Stimulated activated CD8-positive, alpha-beta memory T cell treated with anti-CD3 and anti-CD28 coated beads, Interleukin-15, amount 100 ng/mL, for 24 hours (primary cell): ENCODE measurements around the gene GCH1.

Source experiments
- DNase-seq: peaks from one replicate; pipeline ENCODE4 v3.0.0-alpha.2; 2020; ENCODE audit warnings: low read depth

GCH1 gene

DNA sequence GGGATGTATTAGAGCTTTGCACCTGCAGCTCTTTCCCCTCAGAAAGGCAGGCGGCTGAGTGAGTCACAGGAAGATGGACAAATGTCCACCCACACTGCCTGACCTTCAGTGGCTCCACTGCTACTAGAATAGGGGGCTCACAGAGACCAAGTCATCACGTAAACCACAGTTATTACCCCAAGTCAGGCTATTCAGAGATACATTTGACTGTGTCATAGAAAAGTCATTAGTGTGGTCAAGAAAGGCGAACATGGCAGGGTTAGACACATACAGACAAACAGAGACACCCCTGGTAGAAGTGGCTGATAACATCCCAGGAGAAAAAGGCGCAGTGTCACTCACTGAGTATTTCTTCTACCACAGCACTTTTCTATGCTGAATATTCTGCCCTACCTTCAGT is 36.0 kb downstream of the GCH1 start:
- DNase-seq: no peak

- no peak for DNase-seq
These were observed 38.1 kb downstream of the GCH1 start for GRCh38 chr14:54864526-54864925.

GRCh38 chr14:54857830-54858269 is 44.8 kb downstream of the GCH1 start:
- no peak for DNase-seq

DNA sequence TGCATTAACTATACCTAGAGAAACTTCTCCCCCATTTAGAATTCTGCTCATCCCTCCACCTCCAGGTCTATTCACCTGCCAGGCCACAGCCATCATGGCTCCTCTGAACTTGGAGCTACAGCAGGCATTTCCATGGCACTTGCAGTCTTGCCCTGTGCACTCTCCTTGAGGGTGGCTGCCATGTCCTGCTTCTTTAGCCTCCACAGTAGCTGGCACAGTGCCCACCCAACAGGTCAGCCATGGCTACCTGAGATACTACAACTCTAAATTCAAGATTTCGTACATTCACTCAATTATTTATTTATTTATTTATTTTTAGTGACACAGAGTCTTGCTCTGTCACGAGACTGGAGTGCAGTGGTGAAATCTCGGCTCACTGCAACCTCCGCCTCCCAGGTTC is 46.5 kb downstream of the GCH1 start:
- DNase-seq: no peak

DNA sequence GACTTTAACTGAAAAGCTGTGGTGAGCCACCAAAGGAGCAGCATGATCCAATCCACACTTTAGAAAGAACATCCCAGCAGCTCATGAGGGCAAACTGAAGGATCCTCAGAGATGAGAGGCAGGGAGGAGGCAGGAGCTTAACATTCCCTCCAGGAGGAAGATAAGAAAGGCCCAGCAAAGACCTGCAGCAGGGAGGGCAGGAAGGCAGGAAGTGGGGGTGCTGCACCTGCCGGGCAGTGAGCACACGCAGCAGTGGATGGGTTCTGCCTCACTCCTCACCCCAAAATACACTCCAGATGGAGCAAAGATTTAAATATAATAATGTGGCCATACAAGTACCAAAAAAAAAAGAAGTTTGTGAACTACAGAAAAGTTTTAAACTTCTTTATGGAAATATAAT is 48.4 kb downstream of the GCH1 start:
- no peak for DNase-seq

DNA sequence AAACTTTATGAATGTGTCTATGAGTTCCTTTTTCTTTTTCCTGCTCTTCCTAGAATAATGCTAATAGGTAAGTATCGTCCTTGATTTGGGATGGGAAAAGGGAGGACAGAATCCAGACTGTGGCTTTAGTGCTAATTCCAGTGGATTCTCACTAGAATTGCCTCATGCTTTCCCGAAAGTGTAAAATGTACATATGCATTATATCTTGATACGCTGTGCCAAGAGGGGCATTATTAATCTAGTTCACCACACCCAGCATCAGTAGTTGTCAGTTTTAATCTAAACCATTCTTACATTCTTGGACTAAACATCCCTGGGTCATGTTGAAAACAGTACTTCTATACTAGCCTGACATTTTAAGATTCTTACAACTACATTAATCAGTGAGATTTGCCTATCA is 49.3 kb downstream of the GCH1 start:
- no peak for DNase-seq

DNA sequence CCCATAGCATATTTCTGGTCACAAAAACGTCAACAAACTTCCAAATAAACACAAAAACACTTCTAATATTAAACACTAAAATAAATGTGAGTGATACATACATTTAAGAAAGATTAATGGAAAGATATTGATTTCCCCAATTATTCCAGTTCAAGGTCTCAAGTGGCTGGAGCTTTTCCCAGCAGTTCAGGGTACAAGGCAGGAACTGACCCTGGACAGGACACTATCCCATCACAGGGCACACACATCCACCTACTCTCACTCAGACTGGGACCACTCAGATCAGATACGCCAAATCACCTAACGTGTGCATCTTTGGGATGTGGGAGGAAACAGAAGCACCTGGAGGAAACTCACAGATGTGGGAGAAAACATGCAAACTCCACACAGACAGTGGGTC is 50.4 kb downstream of the GCH1 start:
- DNase-seq: no peak

DNA sequence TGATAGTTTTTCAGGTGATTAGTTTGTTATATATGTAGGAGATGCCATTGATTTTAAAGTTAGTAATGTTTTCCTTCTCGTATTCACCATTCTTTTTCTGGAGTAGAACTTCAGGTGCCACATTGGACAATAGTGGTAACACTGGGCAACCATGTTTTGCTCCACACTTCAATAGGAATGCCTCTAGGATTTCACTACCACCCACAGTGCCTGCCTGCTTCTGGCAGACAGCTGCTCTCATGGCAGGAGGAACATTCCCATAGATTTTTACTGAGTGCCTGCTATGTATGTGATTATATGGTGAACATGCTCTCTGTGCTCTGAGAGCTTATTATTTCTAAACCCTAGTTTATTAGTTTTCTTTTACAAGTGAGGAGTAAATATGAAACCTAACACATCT is 53.7 kb downstream of the GCH1 start:
- no peak for DNase-seq

- DNase-seq: no peak
These were observed 57.0 kb downstream of the GCH1 start for GRCh38 chr14:54845641-54846040.

DNA sequence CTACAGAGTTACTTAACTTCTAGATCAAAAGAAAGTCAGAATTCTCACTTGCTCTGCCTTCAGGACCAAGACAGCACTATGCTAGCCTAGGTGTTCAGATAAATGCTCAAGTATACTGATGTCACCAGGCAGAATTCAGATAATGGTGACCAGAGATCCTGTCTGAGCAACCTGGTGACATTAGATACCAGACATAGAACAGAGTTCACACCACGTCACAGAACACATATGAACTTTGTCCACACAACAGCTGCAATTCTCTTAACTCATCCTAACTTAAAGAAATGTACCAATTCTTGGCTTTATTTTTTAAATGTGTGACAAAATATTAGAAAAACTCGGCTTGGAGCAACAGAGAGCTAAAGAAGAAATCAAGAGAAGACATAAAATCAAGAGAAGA is 58.1 kb downstream of the GCH1 start:
- DNase-seq: no peak

GRCh38 chr14:54840798-54841197 is 61.8 kb downstream of the GCH1 start:
- DNase-seq: no peak

DNA sequence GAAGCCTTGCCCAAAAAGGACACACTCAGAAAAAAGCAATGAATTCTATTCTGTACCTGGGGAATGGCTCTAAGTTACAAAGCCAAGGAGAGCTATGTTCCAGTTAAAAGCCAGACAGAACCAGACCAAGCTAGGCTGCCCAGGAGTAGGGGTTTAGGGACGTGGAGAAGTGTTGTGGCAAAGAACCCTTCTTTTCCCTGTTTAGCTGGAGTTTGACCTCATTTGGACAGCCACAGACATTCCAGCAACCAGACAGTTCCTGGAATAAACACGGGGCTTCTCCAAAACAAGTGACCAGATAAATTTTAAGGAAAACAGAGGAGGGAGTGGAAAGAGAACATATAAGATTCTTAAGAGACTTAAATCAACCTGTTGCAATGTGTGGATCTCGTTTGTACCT is 62.3 kb downstream of the GCH1 start:
- no peak for DNase-seq

DNA sequence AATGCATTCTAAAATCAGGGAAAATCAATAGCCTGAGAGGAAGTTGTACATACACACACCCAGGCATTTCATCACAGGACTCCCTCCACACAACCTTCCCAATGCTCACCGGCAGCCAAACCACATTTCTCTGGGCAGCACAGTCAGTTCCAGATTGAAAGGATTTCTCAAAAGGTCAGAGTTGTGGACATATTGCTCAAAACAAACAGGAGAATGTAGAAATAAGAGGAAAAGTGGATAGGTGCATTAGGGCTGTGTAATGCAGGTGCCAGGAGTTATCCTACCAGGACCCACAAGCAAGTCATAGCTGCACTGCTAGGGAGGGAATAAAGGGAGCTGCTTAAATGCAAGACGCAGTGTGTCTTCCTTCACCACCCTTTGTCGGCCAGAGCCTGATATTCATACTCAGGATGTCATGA is 62.9 kb downstream of the GCH1 start:
- DNase-seq: no peak

- no peak for DNase-seq
These were observed 63.6 kb downstream of the GCH1 start for GRCh38 chr14:54838931-54839512.

GRCh38 chr14:54837508-54838149 is 65.0 kb downstream of the GCH1 start:
- DNase-seq: no peak

- no peak for DNase-seq
These were observed 66.4 kb downstream of the GCH1 start for GRCh38 chr14:54836231-54836630.

DNA sequence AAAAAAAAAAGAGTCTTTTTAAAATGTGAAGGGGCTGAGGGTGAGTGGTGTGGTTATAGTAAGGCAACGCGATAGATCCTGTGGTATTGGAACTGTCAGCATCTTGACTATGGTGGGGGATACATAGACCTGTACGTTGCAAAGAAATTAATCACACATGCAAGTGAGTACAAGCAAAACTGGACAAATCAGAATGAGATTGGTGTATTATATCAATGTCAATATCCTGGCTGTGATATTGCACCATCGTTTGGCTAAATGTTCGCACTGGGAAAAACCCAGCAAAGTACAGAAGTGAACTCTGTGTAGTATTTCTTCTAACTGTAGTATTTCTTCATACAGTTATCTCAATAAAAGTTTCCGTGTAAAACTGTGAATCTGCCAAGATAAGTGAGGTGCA is 67.9 kb downstream of the GCH1 start:
- no peak for DNase-seq

GRCh38 chr14:54834081-54834480 is 68.5 kb downstream of the GCH1 start:
- DNase-seq: no peak

DNA sequence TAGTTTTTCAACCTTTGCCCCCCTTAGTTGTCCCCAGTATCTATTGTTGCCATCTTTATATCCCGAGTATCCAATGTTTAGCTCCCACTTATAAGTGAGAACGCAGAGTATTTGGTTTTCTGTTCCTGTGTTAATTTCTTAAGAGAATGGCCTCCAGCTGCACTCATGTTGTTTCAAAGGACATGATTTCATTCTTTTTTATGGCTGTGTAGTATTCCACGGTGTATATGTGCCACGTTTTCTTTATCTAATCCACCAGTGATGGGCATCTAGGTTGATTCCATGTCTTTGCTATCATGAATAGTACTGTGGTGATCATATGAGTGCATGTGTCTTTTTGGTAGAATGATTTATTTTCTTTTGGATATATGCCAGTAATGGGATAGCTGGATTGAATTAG is 72.0 kb downstream of the GCH1 start:
- no peak for DNase-seq

GRCh38 chr14:54829486-54830224 is 73.0 kb downstream of the GCH1 start:
- no peak for DNase-seq

GRCh38 chr14:54828037-54828436 is 74.6 kb downstream of the GCH1 start:
- no peak for DNase-seq

GRCh38 chr14:54823757-54824549 is 78.7 kb downstream of the GCH1 start:
- DNase-seq: no peak

DNA sequence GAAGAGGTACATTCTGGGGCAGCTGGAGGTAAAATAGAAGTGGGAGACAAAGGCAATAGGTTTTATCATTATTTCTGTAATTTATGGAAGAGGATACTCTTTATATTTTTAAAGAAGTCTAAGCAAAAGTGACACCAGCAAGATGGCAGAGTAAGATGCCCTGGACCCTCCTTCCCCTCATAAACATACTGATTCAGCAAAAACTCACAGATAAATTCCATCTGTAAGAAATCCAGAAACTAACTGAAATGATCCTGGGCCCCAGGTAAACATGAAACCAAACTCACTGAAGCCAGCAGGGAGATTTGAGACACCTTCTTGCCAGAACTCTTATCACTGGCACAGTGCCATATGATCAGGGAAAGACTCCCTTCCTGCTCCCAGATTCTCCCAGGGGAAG is 79.9 kb downstream of the GCH1 start:
- DNase-seq: no peak
